HEK293 (cell line): Measurements from ENCODE around the gene TMEM161B.

Source experiments
- CTCF ChIA-PET: fragments of 350-600 bp; formaldehyde crosslinking; extraction: SDS; loops from one replicate; lab custom pipeline; 2021; ENCODE audit warnings: antibody characterized with exemption; lab: Yijun Ruan, JAX
- POLR2A ChIA-PET: fragments of 300-600 bp; formaldehyde crosslinking; extraction: SDS; loops from one replicate; lab custom pipeline; 2020; ENCODE audit warnings: antibody characterized with exemption, inconsistent platforms; lab: Yijun Ruan, JAX
- H3K27ac ChIP-seq: fragments of 200-500 bp; sonication (Bioruptor generic); 2 replicates; pipeline ENCODE4 v1.5.1; 2014; ENCODE audit warnings: low read depth, low read length, control low read depth, inconsistent platforms; ENCODE audit errors: extremely low read depth
- H3K36me3 ChIP-seq, 2 experiments: fragments of 200-500 bp in 1 of 2; sonication (Bioruptor generic) in 1 of 2; 1 replicate in 1 of 2; 2 replicates in 1 of 2; pipeline ENCODE4 v1.5.1; 2014 to 2017; ENCODE audit warnings: inconsistent platforms in 2 of 2, low read length in 2 of 2; ENCODE audit not compliant: control insufficient read depth in 2 of 2, insufficient read depth in 1 of 2
- H3K4me1 ChIP-seq: fragments of 200-500 bp; sonication (Bioruptor generic); 2 replicates; pipeline ENCODE4 v1.5.1; 2014; ENCODE audit warnings: mild to moderate bottlenecking, low read length, inconsistent platforms; ENCODE audit not compliant: control insufficient read depth, insufficient read depth
- H3K4me3 ChIP-seq: 2 replicates; pipeline ENCODE4 v1.5.1; 2011; ENCODE audit warnings: low read depth, mild to moderate bottlenecking, control low read depth, low read length, moderate library complexity
- H3K9me3 ChIP-seq: fragments of 200-500 bp; sonication (Bioruptor generic); 2 replicates; pipeline ENCODE4 v1.5.1; 2014; ENCODE audit warnings: low read depth, low read length, inconsistent platforms; ENCODE audit not compliant: control insufficient read depth, insufficient read depth
- GLIS1 ChIP-seq: fragments of 450-650 bp; formaldehyde crosslinking; IDR thresholded peaks from 2 replicates; pipeline ENCODE4 v1.5.1; 2016; ENCODE audit warnings: missing biosample characterization, missing genetic modification characterization
- HOXA7 ChIP-seq: sonication (generic); formaldehyde crosslinking; IDR thresholded peaks from 2 replicates; pipeline ENCODE4 v1.8.1; 2022; ENCODE audit warnings: missing genetic modification reagents, borderline replicate concordance
- HOXC10 ChIP-seq: sonication (generic); formaldehyde crosslinking; IDR thresholded peaks from 2 replicates; pipeline ENCODE4 v1.8.1; 2023; ENCODE audit warnings: mild to moderate bottlenecking, missing genetic modification reagents
- KLF16 ChIP-seq: fragments of 450-650 bp; formaldehyde crosslinking; IDR thresholded peaks from 2 replicates; pipeline ENCODE4 v1.5.1; 2017; ENCODE audit warnings: missing biosample characterization, missing genetic modification characterization
- PRDM4 ChIP-seq: fragments of 450-650 bp; formaldehyde crosslinking; IDR thresholded peaks from 2 replicates; pipeline ENCODE4 v1.5.1; 2017; ENCODE audit warnings: missing biosample characterization, missing genetic modification characterization
- WT1 ChIP-seq: fragments of 450-650 bp; formaldehyde crosslinking; IDR thresholded peaks from 2 replicates; pipeline ENCODE4 v1.5.1; 2016; ENCODE audit warnings: missing biosample characterization, missing genetic modification characterization
- YY1 ChIP-seq: fragments of 450-650 bp; formaldehyde crosslinking; IDR thresholded peaks from 2 replicates; pipeline ENCODE4 v1.5.1; 2018; ENCODE audit warnings: missing biosample characterization, missing genetic modification characterization
- ZBTB10 ChIP-seq: fragments of 450-650 bp; formaldehyde crosslinking; IDR thresholded peaks from 2 replicates; pipeline ENCODE4 v1.5.1; 2016; ENCODE audit warnings: missing biosample characterization, missing genetic modification characterization
- ZFP3 ChIP-seq: fragments of 450-650 bp; formaldehyde crosslinking; IDR thresholded peaks from 2 replicates; pipeline ENCODE4 v1.5.1; 2016; ENCODE audit warnings: low read depth, missing biosample characterization, missing genetic modification characterization
- ZNF16 ChIP-seq: fragments of 450-650 bp; formaldehyde crosslinking; IDR thresholded peaks from 2 replicates; pipeline ENCODE4 v1.5.1; 2016; ENCODE audit warnings: low read depth, missing biosample characterization, missing genetic modification characterization
- ZNF174 ChIP-seq: fragments of 450-650 bp; formaldehyde crosslinking; IDR thresholded peaks from 2 replicates; pipeline ENCODE4 v1.5.0; 2017; ENCODE audit warnings: missing biosample characterization, mild to moderate bottlenecking, missing genetic modification characterization
- ZNF23 ChIP-seq: fragments of 450-650 bp; formaldehyde crosslinking; IDR thresholded peaks from 2 replicates; pipeline ENCODE4 v1.5.1; 2016; ENCODE audit warnings: missing biosample characterization, missing genetic modification characterization, borderline replicate concordance
- ZNF26 ChIP-seq: fragments of 450-650 bp; formaldehyde crosslinking; IDR thresholded peaks from 2 replicates; pipeline ENCODE4 v1.5.1; 2016; ENCODE audit warnings: missing biosample characterization, missing genetic modification characterization
- ZNF266 ChIP-seq: fragments of 450-650 bp; formaldehyde crosslinking; IDR thresholded peaks from 2 replicates; pipeline ENCODE4 v1.5.1; 2016; ENCODE audit warnings: missing biosample characterization, missing genetic modification characterization, low read depth
- ZNF274 ChIP-seq, 2 experiments: fragments of 200-500 bp in 1 of 2; fragments of 450-650 bp in 1 of 2; sonication (Bioruptor generic) in 1 of 2; formaldehyde crosslinking in 1 of 2; IDR thresholded peaks; 2 replicates each; pipeline versions ENCODE4 v1.5.1 to v1.6.1; 2014 to 2016; ENCODE audit warnings: borderline replicate concordance in 1 of 2, inconsistent platforms in 1 of 2, low read length in 1 of 2, missing biosample characterization in 1 of 2, missing genetic modification characterization in 1 of 2
- ZNF341 ChIP-seq: fragments of 450-650 bp; formaldehyde crosslinking; IDR thresholded peaks from 2 replicates; pipeline ENCODE4; 2016; ENCODE audit warnings: low read depth, missing biosample characterization, missing genetic modification characterization
- ZNF501 ChIP-seq: fragments of 450-650 bp; formaldehyde crosslinking; IDR thresholded peaks from 2 replicates; pipeline ENCODE4 v1.5.1; 2016; ENCODE audit warnings: missing biosample characterization, missing genetic modification characterization
- ZNF544 ChIP-seq: fragments of 450-650 bp; formaldehyde crosslinking; IDR thresholded peaks from 2 replicates; pipeline ENCODE4 v1.5.0; 2017; ENCODE audit warnings: missing biosample characterization, missing genetic modification characterization
- ZNF561 ChIP-seq: fragments of 450-650 bp; IDR thresholded peaks from 2 replicates; pipeline ENCODE4 v1.5.1; 2018; ENCODE audit warnings: missing biosample characterization, missing genetic modification characterization, borderline replicate concordance
- ZNF645 ChIP-seq: fragments of 450-650 bp; formaldehyde crosslinking; IDR thresholded peaks from 2 replicates; pipeline ENCODE4; 2016; ENCODE audit warnings: missing biosample characterization, missing genetic modification characterization

The TMEM161B gene

GRCh38 chr5:88256037-88256436, 12.6 kb downstream of the TMEM161B start (continued):
- no peak for TF ChIP-seq ZBTB10 (tag by site-specific recombination)
- TF ChIP-seq PRDM4: no peak
- no peak for TF ChIP-seq ZFP3 (tag by site-specific recombination)
- no peak for TF ChIP-seq HOXC10 (CRISPR knock-in tag)
- TF ChIP-seq ZNF174 (tag by site-specific recombination): no peak
- no peak for TF ChIP-seq ZNF501 (tag by site-specific recombination)

GRCh38 chr5:88254320-88254719, 14.3 kb downstream of the TMEM161B start:
- ChIA-PET POLR2A (no interaction called here), CTCF (no interaction called here)
- Histone ChIP-seq H3K36me3 (no peaks in the 10 kb centered on the region; a peak in 1 of 3 replicates), H3K27ac (no peak overlapping the region), H3K9me3 (no peaks in the 10 kb centered on the region), H3K4me3 (no peak overlapping the region), H3K4me1 (no peaks in the 10 kb centered on the region)
- no peak for TF ChIP-seq ZNF341
- TF ChIP-seq YY1: no peak
- TF ChIP-seq ZNF561 (tag by site-specific recombination): no peak
- no peak for TF ChIP-seq ZNF26 (tag by site-specific recombination)
- TF ChIP-seq WT1 (tag by site-specific recombination): no peak
- no peak for TF ChIP-seq GLIS1
- no peak for TF ChIP-seq ZNF16
- no peak for TF ChIP-seq KLF16 (tag by site-specific recombination)
- TF ChIP-seq ZNF23 (tag by site-specific recombination): no peak
- no peak for TF ChIP-seq ZNF544
- no peak for TF ChIP-seq ZNF645
- no peak for TF ChIP-seq ZNF266
- no peak for TF ChIP-seq HOXA7
- TF ChIP-seq ZNF274 (IDR thresholded peaks at IDR 0.05; ENCODE audit: low read length): no peak
- no peak for TF ChIP-seq ZNF274 (tag by site-specific recombination; IDR thresholded peaks at IDR 0.05; ENCODE audit: borderline replicate concordance)
